Naive thymus-derived CD8-positive, alpha-beta T cell (primary cell): ENCODE measurements around the gene CDC42BPG. TPM values are rescaled to one million over a fixed set of nuclear protein-coding genes. Genes with fewer than 3 reads are reported as not detected.

ENCODE experiments used
- ATAC-seq, 2 donors: fragments of 150-1000 bp; cut with Tn5 transposase in 1 of 2; sonication (Bioruptor Pico), chemical (Tn5 transposase) in 1 of 2; 1 replicate in 1 of 2; 2 replicates in 1 of 2; pipeline ENCODE4 v1.10.0; 2021; ENCODE audit warnings: mild to moderate bottlenecking in 2 of 2, moderate library complexity in 2 of 2
- POLR2A ChIA-PET: fragments of 350-600 bp; sonication (Branson Sonifier 250); formaldehyde crosslinking; loops from one replicate; lab custom pipeline; 2021; ENCODE audit warnings: antibody characterized with exemption; lab: Charles Lee
- DNase-seq, 10 donors: peaks; one replicate each; pipeline versions ENCODE4 v3.0.0 to v3.0.0-alpha.2; 2020 to 2022
- H3K27ac Mint-ChIP-seq, 10 donors: one replicate each; pipeline ENCODE4 v1.8.0; 2020 to 2022; ENCODE audit warnings: mild to moderate bottlenecking in 10 of 10, mixed read lengths in 10 of 10, moderate library complexity in 4 of 10, inconsistent platforms in 1 of 10
- H3K27me3 Mint-ChIP-seq, 5 donors: one replicate each; pipeline ENCODE4 v1.8.0; 2021 to 2022; ENCODE audit warnings: mixed read lengths in 5 of 5
- H3K36me3 Mint-ChIP-seq, 3 donors: one replicate each; pipeline ENCODE4 v1.8.0; 2020 to 2022; ENCODE audit warnings: mixed read lengths in 3 of 3, mild to moderate bottlenecking in 2 of 3, inconsistent platforms in 1 of 3
- H3K4me1 Mint-ChIP-seq, 4 donors: one replicate each; pipeline ENCODE4 v1.8.0; 2021 to 2022; ENCODE audit warnings: mixed read lengths in 4 of 4
- H3K4me3 Mint-ChIP-seq, 10 donors: one replicate each; pipeline ENCODE4 v1.8.0; 2020 to 2022; ENCODE audit warnings: mild to moderate bottlenecking in 10 of 10, mixed read lengths in 10 of 10, moderate library complexity in 6 of 10, inconsistent platforms in 1 of 10
- H3K9me3 Mint-ChIP-seq, 9 donors: one replicate each; pipeline ENCODE4 v1.8.0; 2020 to 2022; ENCODE audit warnings: mixed read lengths in 9 of 9, mild to moderate bottlenecking in 3 of 9, inconsistent platforms in 1 of 9, moderate library complexity in 1 of 9
- polyA plus RNA-seq, 3 donors: library from polyadenylated mRNA; unstranded; fragments of 300-500 nt; fragmentation: Illumina TruSeq; gene quantifications; one replicate each; pipeline ENCODE4 v1.2.3, GENCODE V29; 2021
- total RNA-seq, 8 experiments: library from RNA in 2 of 8; stranded (reverse) in 2 of 8; gene quantifications; one replicate each; pipeline ENCODE4 v1.2.3 and lab custom pipeline; 2021 to 2026

Gene CDC42BPG
- total and polyA plus RNA-seq, 5 experiments from 2014 or later, result 0.09 to 10.3 (median 0.38) TPM

DNA sequence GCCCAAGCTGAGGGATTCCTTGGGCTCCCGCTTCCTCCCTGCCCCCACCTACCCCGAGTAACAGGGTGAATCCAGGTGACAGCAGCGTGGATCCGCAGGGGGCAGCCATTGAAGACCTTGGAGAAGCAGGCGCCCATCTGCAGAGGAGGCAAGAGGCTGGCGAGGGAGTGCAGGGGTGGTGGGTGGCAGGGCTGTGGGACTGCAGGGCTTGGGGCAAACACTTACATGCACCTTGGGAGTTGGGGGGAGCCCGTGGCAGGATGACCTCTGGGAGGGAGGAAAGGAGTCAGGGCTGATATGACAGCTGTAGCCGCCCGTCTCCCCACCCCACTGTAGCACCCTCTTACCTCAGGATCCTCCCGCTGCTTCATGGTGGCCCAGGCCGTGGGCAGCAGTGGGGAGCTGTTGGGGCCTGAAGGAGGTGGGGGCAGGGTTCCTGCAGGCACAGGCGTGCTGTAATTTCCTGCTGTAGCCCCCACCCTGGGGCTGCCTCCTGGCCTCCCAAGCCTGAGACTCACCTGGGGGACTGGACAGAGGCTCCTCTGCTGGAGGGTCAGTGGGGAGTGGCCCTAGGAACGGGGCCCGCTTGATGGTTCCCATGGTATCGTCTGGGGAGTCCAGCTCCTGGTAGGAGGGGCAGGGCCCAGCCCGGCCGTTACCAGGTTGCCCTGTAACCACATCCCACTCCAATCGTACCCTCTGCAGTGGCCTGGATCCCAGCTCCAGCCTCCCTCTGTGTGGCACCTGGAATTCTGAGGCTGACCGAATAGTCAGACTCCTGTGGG lies 47.5 kb downstream of the CDC42BPG start:
- Mint-ChIP-seq H3K4me1 (peaks cover 20 to 62% (median 51%) of the 10 kb centered on the region in 4 donors), H3K27me3 (no peaks in the 10 kb centered on the region), H3K4me3 (no peak overlapping the region), H3K36me3 (peaks cover 0 to 39% (median 0%) of the 10 kb centered on the region in 3 donors), H3K9me3 (no peaks in the 10 kb centered on the region), H3K27ac (peak overlapping the region in 5 of 10 donors; percentile 35 to 82 (median 72))
- peak in 1 of 10 donors; percentile 46 for DNase-seq
- POLR2A ChIA-PET, result interaction anchor here (0.5 to 1.3 kb wide), 4 partner anchors 14 to 51 kb away, joined by 3 read pairs; partner anchors contain the start of gene MEN1
- ATAC-seq, result no peak

DNA sequence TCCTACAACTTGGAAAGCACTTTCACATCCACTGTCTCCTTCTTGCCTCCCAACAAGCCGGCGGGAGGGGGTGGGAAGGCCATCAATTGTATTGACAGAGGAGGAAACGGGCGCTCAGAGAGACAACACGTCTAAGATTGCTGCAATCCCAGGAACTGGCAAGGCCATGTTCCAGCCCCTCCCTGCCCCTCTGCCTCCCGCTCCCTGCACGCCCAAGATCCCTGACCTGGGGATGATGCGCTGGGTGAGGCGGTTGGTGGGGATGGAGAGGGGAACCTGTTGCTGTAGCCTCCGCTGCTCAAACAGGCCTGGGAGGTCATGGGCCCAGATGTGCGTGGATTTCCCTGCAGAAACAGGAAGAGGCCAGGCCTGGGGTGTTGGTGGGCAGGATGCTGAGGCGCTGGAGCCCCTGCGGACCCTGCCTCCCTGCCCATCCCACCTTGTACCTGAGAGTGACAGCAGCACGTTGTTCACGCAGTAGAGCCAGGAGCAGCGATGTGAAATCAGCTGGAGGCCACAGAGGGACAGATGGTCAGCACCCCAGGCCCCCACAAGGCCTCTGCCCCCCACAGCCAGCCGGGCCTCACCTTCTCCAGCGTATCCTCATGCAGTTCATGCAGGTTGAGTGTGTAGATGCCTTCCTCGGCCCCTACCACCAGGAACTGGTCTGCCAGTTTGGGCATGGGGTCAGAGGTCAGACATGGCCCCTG lies 48.3 kb downstream of the CDC42BPG start:
- Mint-ChIP-seq H3K27me3 (no peaks in the 10 kb centered on the region), H3K36me3 (peaks cover 0 to 44% (median 0%) of the 10 kb centered on the region in 3 donors), H3K27ac (peak overlapping the region in 7 of 10 donors; percentile 35 to 82 (median 72)), H3K9me3 (no peaks in the 10 kb centered on the region), H3K4me1 (peaks cover 20 to 56% (median 44%) of the 10 kb centered on the region in 4 donors), H3K4me3 (no peak overlapping the region)
- DNase-seq, result peak in 1 of 10 donors; percentile 57
- no peak for ATAC-seq
- POLR2A ChIA-PET, result interaction anchor here (0.7 to 3.2 kb wide), 4 partner anchors 12 to 49 kb away, joined by 3 to 17 read pairs (median 4); partner anchors contain the start of gene MEN1

DNA sequence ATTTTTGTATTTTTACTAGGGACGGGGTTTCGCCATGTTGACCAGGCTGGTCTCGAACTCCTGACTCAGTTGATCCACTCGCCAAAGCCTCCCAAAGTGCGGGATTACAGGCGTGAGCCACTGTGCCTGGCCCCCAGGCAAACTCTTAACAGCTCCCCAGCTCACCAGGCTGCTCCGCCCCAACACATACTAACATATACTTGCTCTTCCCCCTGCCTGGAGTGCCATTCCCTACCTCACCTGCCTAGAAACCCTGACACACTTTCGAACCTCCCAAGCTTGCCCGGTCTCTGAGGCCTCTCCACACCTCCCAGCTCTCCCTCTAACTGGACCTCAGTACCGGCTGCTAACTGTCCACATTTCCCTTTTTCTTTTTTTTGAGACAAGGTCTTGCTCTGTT lies 49.9 kb downstream of the CDC42BPG start:
- H3K9me3 Mint-ChIP-seq, result no peaks in the 10 kb centered on the region
- H3K27me3 Mint-ChIP-seq, result no peaks in the 10 kb centered on the region
- peaks cover 20 to 47% (median 33%) of the 10 kb centered on the region in 4 donors for H3K4me1 Mint-ChIP-seq
- POLR2A ChIA-PET, result interaction anchor here (0.6 to 8.0 kb wide), 16 partner anchors 8 to 328 kb away, joined by 3 to 73 read pairs (median 5); partner anchors contain the start of genes MAP4K2, MRPL49, PYGM and RASGRP2
- peak in 1 of 10 donors; percentile 27 for DNase-seq
- H3K4me3 Mint-ChIP-seq, result peak overlapping the region in 8 of 10 donors; percentile 14 to 73 (median 27)
- no peak for ATAC-seq
- H3K36me3 Mint-ChIP-seq, result peaks cover 0 to 50% (median 0%) of the 10 kb centered on the region in 3 donors
- peak overlapping the region; percentile 41 to 96 (median 88) for H3K27ac Mint-ChIP-seq

DNA sequence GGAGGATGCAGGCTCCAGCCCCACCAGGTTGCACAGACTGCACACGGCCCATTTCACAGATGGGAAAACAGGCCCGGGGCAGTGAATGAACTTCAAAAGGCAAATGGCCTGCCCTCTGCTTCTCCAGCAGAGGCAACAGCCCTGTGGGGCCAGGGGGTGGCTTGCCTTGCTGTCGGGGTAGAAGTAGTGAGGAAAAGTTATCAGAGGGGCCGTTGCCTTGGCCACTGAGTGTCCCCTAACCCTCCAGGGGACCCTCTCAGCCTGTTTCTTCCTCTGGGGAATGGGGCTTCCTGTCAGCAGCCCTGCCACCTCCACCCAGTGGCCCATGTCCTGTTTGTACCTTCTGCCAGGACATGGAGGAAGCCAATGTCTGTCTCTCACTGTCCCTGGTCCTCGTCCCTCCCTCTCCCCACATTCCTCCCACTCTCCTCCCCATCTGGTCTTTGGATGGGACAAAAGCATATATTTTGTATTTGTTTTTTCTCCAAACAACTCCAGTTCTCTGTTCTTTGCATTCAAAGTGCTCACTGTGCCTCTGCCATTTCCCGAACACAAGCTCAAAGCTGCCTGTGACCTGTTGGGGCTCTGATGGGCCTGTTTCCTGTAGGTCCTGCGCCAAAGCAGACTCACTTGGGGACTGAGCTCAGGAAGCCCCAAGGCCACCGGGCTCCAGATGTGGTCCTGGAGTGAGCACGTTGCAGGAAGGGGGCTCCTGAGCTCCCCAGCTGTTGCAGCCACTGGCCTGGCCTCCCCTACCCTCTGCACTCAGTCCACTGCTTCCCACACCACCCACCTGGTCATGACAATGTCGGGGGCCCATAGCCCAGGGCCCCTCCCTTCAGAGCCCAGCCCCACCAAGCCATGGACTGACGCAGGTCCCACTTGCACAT lies 50.9 kb downstream of the CDC42BPG start:
- Mint-ChIP-seq H3K36me3 (peaks cover 0 to 44% (median 1%) of the 10 kb centered on the region in 3 donors), H3K27me3 (no peaks in the 10 kb centered on the region), H3K4me3 (peak overlapping the region in 8 of 10 donors; percentile 11 to 73 (median 38)), H3K9me3 (no peaks in the 10 kb centered on the region), H3K4me1 (peaks cover 17 to 41% (median 29%) of the 10 kb centered on the region in 4 donors), H3K27ac (peak overlapping the region; percentile 71 to 96 (median 90))
- POLR2A ChIA-PET, result interaction anchor here (0.6 to 8.0 kb wide), 17 partner anchors 8 to 329 kb away, joined by 3 to 73 read pairs (median 5); partner anchors contain the start of genes MAP4K2, MRPL49, PYGM and RASGRP2
- DNase-seq, result peak in 1 of 10 donors; percentile 42
- peak; percentile 68 to 76 for ATAC-seq

DNA sequence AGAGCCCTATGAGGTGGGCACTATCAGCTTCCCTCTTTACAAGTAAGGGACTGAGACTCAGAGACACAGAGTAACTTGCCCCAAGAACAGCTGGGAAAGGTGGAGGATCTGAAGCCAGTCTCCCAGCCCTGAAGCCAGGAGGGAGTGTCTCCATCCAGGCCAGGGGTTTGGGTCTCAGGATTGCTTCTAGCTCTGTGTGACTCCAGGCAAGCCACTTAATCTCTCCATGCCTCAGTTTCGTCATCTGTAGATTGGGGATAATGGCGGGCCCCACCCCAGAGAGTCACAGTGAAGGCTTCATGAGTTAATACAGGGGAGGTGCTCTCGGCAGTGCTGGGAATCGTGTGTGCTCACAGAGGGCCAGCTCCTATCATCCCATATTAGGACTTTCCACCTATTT lies 52.0 kb downstream of the CDC42BPG start:
- Mint-ChIP-seq H3K36me3 (peaks cover 0 to 41% (median 1%) of the 10 kb centered on the region in 3 donors), H3K9me3 (no peaks in the 10 kb centered on the region), H3K27ac (peak overlapping the region in 6 of 10 donors; percentile 4 to 96 (median 58))

DNA sequence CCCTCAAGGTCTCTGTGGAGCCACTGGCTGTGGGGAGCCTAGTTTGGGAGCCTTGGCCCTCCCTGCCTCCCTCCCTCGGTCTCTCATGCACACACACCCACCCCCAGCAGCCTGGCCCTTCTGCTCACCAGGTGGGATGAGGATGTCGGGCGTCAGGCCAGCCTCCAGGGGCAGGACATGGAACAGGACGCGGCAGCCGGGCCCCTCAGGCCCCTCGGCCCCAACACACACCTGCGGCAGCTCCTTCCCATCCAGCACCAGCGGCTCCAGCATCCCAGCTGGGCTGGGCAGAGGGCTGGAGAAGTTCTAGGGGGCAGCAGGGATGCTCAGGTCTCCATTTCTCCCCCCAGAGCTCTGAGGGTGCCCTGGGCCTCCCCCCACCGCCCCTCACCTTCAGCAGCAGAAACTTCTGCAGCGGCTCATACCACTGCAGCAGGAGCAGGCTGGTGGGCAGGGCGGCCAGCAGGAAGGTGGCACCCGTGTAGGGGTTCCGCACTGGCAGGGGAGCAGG lies 52.6 kb downstream of the CDC42BPG start:
- POLR2A ChIA-PET, result interaction anchor here (0.6 to 8.0 kb wide), 8 partner anchors 9 to 69 kb away, joined by 3 to 73 read pairs (median 4); partner anchors contain the start of genes MAP4K2 and SF1
- ATAC-seq, result no peak
- peaks cover 0 to 39% (median 1%) of the 10 kb centered on the region in 3 donors for H3K36me3 Mint-ChIP-seq

More for the DNA sequence above, 52.0 kb downstream of the CDC42BPG start:
- POLR2A ChIA-PET, result interaction anchor here (0.7 to 8.0 kb wide), 8 partner anchors 8 to 50 kb away, joined by 3 to 73 read pairs (median 4); partner anchors contain the start of genes MAP4K2 and SF1
- H3K27me3 Mint-ChIP-seq, result no peaks in the 10 kb centered on the region
- no peak overlapping the region for H3K4me3 Mint-ChIP-seq
- peaks cover 19 to 44% (median 33%) of the 10 kb centered on the region in 4 donors for H3K4me1 Mint-ChIP-seq
- ATAC-seq (no peak), DNase-seq (peak in 1 of 10 donors; percentile 37)

DNA sequence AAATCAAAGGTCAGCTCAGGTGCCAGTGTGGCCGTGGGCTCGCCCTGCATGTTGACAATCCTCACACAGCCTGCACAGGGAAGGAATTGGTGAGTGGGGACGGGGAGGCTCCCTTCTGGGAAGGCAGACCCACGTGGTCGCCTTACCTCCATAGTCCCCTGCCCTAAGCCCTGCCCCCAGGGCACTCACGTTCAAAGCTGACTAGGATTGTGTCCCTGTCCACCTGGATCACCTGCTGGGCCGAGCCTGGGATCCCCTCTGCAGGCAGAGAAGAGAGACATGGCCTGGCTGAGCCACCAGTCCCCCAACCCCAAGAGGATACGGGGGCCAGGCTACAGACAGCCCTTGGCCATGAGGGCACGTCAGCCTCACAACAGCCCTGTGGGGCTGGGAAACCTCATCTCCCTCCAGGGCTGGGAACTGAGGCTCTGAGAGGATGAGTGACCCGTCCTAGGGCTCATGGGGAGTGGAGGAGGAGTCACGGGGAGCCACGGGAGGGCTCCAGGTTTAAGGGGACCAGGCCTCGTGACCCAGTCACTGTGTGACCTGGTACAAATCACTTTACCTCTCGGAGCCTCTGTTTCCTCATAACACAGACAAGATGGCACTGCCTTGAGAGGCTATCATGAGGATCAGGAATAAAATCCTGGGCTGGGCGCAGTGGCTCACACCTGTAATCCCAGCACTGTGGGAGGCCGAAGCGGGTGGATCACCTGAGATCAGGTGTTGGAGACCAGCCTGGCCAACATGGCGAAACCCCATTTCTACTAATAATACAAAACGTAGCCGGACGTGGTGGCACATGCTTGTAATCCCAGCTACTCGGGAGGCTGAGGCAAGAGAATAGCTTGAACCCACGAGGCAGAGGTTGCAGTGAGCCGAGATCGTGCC lies 54.0 kb downstream of the CDC42BPG start:
- no peaks in the 10 kb centered on the region for H3K27me3 Mint-ChIP-seq
- DNase-seq, result peak in 1 of 10 donors; percentile 38
- no peak for ATAC-seq
- H3K4me3 Mint-ChIP-seq, result no peak overlapping the region
- H3K4me1 Mint-ChIP-seq, result peaks cover 17 to 35% (median 29%) of the 10 kb centered on the region in 4 donors
- H3K36me3 Mint-ChIP-seq, result peaks cover 0 to 26% (median 1%) of the 10 kb centered on the region in 3 donors
- H3K27ac Mint-ChIP-seq, result peak overlapping the region in 5 of 10 donors; percentile 17 to 52 (median 22)
- H3K9me3 Mint-ChIP-seq, result no peaks in the 10 kb centered on the region
- POLR2A ChIA-PET, result interaction anchor here (2.1 to 39.5 kb wide), 4 partner anchors 11 to 39 kb away, joined by 10 to 2320 read pairs (median 48); partner anchors contain the start of genes MAP4K2, PYGM, RASGRP2 and SF1

More for the DNA sequence above, 52.6 kb downstream of the CDC42BPG start:
- DNase-seq, result peak in 1 of 10 donors; percentile 10
- Mint-ChIP-seq H3K27ac (no peak overlapping the region), H3K4me1 (peaks cover 19 to 43% (median 36%) of the 10 kb centered on the region in 4 donors), H3K27me3 (no peaks in the 10 kb centered on the region), H3K4me3 (no peak overlapping the region), H3K9me3 (no peaks in the 10 kb centered on the region)

DNA sequence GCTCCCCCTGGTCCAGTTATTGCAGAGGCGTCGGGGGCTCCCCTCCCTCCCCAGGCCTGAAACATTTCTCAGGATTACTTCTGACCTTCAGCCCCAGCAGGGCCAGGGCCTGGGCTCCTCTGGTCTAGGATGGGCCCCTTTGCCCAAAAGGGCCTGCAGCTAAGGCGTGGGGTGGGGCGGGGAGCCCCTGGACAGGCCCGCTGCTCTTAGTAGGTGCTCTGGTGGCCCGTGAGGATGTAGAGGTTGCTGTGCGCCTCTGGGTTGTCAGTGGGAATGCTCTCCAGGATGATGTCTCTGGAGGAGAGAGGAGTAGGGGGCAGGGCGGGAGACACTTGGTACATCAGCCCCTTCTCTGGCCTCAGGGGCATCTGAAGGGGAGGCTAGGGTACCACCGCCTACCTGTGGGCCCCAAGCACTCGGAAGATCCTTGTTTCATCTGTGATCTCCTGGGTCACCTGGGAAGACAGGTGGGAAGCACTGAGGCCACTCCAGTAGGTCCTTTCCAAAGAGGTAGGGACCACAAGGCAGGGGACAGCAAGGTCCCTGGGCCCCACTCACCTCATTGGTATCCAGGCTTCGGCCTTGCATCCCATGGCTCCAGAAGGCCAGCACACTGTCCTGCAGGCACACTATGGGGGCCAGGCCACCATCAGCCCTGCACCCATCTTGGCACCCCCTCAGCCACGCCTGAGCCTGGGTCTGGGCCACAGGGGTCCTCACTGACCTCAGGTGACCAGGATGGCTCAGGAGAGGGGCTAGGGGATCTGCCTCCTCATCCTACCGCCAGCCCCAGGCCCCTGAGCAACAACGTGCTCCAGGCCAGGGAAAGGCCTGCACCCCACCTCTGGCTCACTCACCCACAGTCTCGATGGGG lies 54.9 kb downstream of the CDC42BPG start:
- H3K4me1 Mint-ChIP-seq, result peaks cover 13 to 28% (median 25%) of the 10 kb centered on the region in 4 donors
- H3K27ac Mint-ChIP-seq, result no peak overlapping the region
- DNase-seq (peak in 1 of 10 donors; percentile 36), ATAC-seq (no peak)
- no peak overlapping the region for H3K4me3 Mint-ChIP-seq
- no peaks in the 10 kb centered on the region for H3K27me3 Mint-ChIP-seq
- H3K9me3 Mint-ChIP-seq, result no peaks in the 10 kb centered on the region
- peaks cover 0 to 21% (median 1%) of the 10 kb centered on the region in 3 donors for H3K36me3 Mint-ChIP-seq
- POLR2A ChIA-PET, result interaction anchor here (0.8 to 39.5 kb wide), 4 partner anchors 11 to 59 kb away, joined by 3 to 2320 read pairs (median 48); partner anchors contain the start of genes MAP4K2, PYGM, RASGRP2 and SF1

DNA sequence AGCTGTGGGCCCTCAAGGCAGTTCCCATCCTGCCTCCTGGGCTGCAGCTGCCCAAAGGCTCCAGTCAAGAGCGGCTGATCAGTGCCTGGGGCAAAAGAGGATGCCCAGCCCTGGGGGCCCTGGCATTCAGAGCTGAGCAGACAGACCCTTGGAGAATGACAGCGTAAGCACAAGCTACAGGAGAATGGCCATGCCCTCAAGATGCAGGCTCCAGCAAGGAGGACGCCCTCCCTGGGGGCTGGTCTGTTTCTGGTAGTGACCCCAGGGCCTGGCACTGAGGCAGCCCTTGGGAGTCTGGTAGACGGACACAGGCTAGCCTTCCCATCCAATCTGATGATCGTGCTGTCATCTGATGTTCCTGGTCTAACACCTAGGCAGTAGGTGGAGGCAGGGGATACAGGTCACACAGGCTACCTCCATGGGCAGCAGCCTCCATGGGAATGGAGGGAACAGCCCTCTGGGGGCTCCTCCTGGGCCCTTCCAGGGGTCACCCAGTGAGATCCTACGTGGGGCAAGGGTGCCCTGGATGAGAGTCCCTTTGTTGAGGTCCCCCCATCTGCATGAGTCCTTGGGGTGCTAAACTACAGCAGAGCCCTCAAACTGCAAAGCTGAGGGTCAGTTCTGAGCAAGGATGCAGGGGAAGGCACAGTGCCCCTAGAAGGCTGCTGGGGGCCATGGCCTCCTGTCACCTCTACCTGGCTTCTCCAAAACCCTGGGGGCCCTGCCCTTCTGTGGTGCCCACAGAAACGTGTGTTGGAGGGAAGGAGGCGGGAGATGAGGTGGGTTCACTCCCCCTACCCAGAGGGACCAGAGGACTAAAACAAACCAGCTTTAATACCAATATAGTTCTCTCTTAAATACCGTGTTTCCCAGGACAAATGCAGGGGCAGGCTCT lies 55.9 kb downstream of the CDC42BPG start:
- H3K36me3 Mint-ChIP-seq, result peaks cover 0 to 21% (median 1%) of the 10 kb centered on the region in 3 donors
- no peaks in the 10 kb centered on the region for H3K9me3 Mint-ChIP-seq
- no peak overlapping the region for H3K4me3 Mint-ChIP-seq
- H3K27me3 Mint-ChIP-seq, result no peaks in the 10 kb centered on the region
- DNase-seq (peak in 1 of 10 donors; percentile 50), ATAC-seq (no peak)
- POLR2A ChIA-PET, result interaction anchor here (0.8 to 39.5 kb wide), 4 partner anchors 10 to 60 kb away, joined by 3 to 2320 read pairs (median 48); partner anchors contain the start of genes MAP4K2, PYGM, RASGRP2 and SF1
- H3K27ac Mint-ChIP-seq, result peak overlapping the region in 1 of 10 donors; percentile 38
- H3K4me1 Mint-ChIP-seq, result peaks cover 4 to 18% (median 15%) of the 10 kb centered on the region in 4 donors
